Measurements from ENCODE around the gene KLRD1.

GRCh38 chr12:10358969-10359368, 51.3 kb downstream of the KLRD1 start:
- no peak for TF ChIP-seq POLR2A (IDR thresholded peaks at IDR 0.05)
- no peak for TF ChIP-seq CTCF (IDR thresholded peaks at IDR 0.05)

Data from right lobe of liver (tissue), 4 donors.